ENCODE data around the gene APBA1. TPM values are rescaled to one million over a fixed set of nuclear protein-coding genes. Genes with fewer than 3 reads are reported as not detected.

Gene APBA1
- total RNA-seq, 1 donor from 2014 or later = 8.7 TPM

- H3K36me3 ChIP-seq = peaks cover 9 to 34% of the 10 kb centered on the region in 2 donors
- H3K27ac ChIP-seq = no peak overlapping the region
- intact Hi-C loops (cut with DNase I) = no loop called here
- DNase-seq (ENCODE audit: low spot score in 2 of 2) = no peak
- no peaks in the 10 kb centered on the region for H3K27me3 ChIP-seq
- no peak overlapping the region for H3K4me3 ChIP-seq
- TF ChIP-seq CTCF (IDR thresholded peaks at IDR 0.05) = no peak
- H3K4me1 ChIP-seq = no peaks in the 10 kb centered on the region
- H3K9me3 ChIP-seq = no peaks in the 10 kb centered on the region
These were observed 42.9 kb upstream of the APBA1 start for GRCh38 chr9:69715096-69715495.

GRCh38 chr9:69697475-69697874 is 25.3 kb upstream of the APBA1 start:
- intact Hi-C loops (cut with DNase I) = no loop called here
- no peaks in the 10 kb centered on the region for H3K4me1 ChIP-seq
- no peak overlapping the region for H3K27ac ChIP-seq
- no peak for DNase-seq (ENCODE audit: low spot score in 2 of 2)
- no peak for TF ChIP-seq CTCF (IDR thresholded peaks at IDR 0.05)
- H3K27me3 ChIP-seq = no peaks in the 10 kb centered on the region
- no peak overlapping the region for H3K4me3 ChIP-seq
- no peaks in the 10 kb centered on the region for H3K36me3 ChIP-seq
- H3K9me3 ChIP-seq = peaks cover 22 to 43% of the 10 kb centered on the region in 2 donors

GRCh38 chr9:69696802-69697201 is 24.6 kb upstream of the APBA1 start:
- DNase-seq (ENCODE audit: low spot score in 2 of 2) = no peak
- Histone ChIP-seq H3K27ac (no peak overlapping the region), H3K4me1 (no peaks in the 10 kb centered on the region), H3K9me3 (peaks cover 17 to 36% of the 10 kb centered on the region in 2 donors), H3K27me3 (no peaks in the 10 kb centered on the region), H3K4me3 (no peak overlapping the region), H3K36me3 (no peaks in the 10 kb centered on the region)
- no peak for TF ChIP-seq CTCF (IDR thresholded peaks at IDR 0.05)
- intact Hi-C loops (cut with DNase I) = no loop called here

- intact Hi-C loops (cut with DNase I) = no loop called here
- no peaks in the 10 kb centered on the region for H3K9me3 ChIP-seq
These were observed 17.9 kb upstream of the APBA1 start for GRCh38 chr9:69689991-69690538.

GRCh38 chr9:69683927-69684326 is 11.8 kb upstream of the APBA1 start:
- intact Hi-C loops (cut with DNase I) = no loop called here

More at GRCh38 chr9:69689991-69690538, 17.9 kb upstream of the APBA1 start:
- H3K36me3 ChIP-seq = no peaks in the 10 kb centered on the region
- no peak overlapping the region for H3K4me3 ChIP-seq
- no peak for DNase-seq (ENCODE audit: low spot score in 2 of 2)
- no peaks in the 10 kb centered on the region for H3K27me3 ChIP-seq
- no peak for TF ChIP-seq CTCF (IDR thresholded peaks at IDR 0.05)
- H3K27ac ChIP-seq = no peak overlapping the region
- H3K4me1 ChIP-seq = no peaks in the 10 kb centered on the region

More at GRCh38 chr9:69683927-69684326, 11.8 kb upstream of the APBA1 start:
- DNase-seq (ENCODE audit: low spot score in 2 of 2) = no peak
- H3K4me1 ChIP-seq = no peaks in the 10 kb centered on the region
- no peak overlapping the region for H3K4me3 ChIP-seq
- H3K9me3 ChIP-seq = no peaks in the 10 kb centered on the region
- H3K27ac ChIP-seq = no peak overlapping the region
- no peaks in the 10 kb centered on the region for H3K36me3 ChIP-seq
- no peak for TF ChIP-seq CTCF (IDR thresholded peaks at IDR 0.05)
- no peaks in the 10 kb centered on the region for H3K27me3 ChIP-seq

Measured in ascending aorta (tissue), 2 donors.